GM21717 (cell line): Measurements from ENCODE around the gene EIF5B.
"Not testable (repeated sequence)": the region's sequence is repeated elsewhere in the genome, so short reads cannot be mapped to it uniquely, and the experiment has no call there.

Experiments used
- ATAC-seq: cut with Tn5 transposase; IDR thresholded peaks from one replicate; pipeline ENCODE4 v1.9.1; 2021; ENCODE audit warnings: mild to moderate bottlenecking, moderate library complexity; ENCODE audit not compliant: unreplicated experiment

Gene EIF5B

DNA sequence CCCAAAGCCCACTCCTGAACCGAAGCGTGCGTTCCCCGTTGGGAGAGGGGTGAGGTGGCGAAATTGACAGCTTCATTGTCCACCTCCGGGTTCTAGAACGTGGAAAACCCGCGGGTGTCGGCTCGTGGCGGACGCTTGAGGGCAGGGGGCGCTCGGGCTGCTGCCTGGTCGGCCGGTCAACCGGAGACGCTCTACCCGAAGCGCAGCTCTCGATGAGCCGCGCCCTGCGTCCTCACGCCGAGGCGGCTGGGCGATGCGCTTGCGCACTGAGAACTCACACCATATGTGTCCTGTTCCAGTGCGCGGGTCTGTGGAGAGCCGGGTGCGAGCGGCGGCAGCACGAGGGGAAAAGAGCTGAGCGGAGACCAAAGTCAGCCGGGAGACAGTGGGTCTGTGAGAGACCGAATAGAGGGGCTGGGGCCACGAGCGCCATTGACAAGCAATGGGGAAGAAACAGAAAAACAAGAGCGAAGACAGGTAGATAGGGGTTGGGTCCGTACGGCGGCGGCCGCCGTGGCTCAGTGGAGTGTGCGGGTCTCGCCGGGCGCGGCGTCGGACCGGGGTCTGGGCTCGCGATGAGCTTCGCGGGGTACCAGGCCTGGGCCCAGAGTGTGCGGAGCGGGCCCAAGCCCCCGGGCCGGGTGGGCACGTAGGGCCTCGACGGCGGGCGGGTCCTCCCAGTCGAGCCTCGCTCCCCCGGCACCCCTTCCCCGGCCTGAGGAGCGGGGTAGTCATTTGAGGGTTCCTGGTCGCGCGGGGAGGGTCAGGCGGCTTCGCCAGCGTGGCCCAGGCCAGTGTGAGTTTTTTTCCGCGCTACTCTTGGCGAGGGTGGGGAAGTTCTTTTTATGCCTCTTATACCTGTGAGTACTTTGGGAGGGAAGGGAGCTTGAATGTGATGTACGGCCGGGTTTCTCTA, at the start of gene EIF5B:
TSS of gene EIF5B (plus strand) at position 277 of the 916 bp plus-strand sequence. CDS start at position 443, 166 bp downstream.
- peak; percentile 54 for ATAC-seq

DNA sequence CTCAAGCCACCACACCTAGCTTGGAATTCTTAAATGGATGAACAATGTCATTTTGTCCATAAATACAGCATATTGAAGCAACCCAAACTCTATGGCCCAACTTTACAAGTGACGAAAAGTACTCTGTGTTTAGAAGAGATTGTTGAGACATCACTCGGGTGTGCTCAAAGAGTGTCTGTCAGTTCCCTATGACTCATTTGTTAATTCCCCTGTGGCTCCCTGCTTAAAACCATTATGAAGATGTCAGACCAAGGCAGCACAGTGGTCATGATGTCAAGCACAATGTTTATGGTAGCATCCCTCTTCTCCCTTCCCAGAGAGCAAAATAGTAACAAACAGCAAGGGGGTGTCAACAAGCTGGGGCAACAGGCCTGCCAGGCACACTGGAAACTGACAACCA, 39.2 kb upstream of the EIF5B start:
- no peak for ATAC-seq

- ATAC-seq: no peak
Observed at GRCh38 chr2:99299580-99299979, 37.6 kb upstream of the EIF5B start.

- not testable (repeated sequence) for ATAC-seq
Observed at GRCh38 chr2:99301097-99301496, 36.1 kb upstream of the EIF5B start, which contains the start of gene LYG1. LYG1 (minus strand) TSS chr2:99301197; CDS start chr2:99295670, 5,527 bp downstream.

GRCh38 chr2:99317161-99317872, 19.9 kb upstream of the EIF5B start:
- no peak for ATAC-seq

GRCh38 chr2:99317873-99318200, 19.4 kb upstream of the EIF5B start:
- not testable (repeated sequence) for ATAC-seq

DNA sequence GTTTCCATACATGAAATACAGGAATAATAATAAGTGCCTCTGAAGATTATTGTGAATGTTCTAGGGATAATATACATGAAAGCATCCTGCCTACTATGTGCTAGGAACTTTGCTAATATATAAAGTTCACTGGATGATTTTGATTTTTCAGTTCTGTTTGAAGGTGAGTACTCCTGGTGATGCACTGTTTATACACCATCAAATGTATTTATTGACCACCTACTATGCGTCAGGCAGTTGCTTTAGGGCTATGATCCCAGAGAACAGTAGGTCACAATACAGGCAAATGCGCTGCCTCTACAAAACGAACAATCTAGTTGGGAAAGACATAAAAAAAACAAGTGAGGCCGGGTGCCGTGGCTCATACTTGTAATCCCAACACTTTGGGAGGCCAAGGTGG, 11.8 kb upstream of the EIF5B start:
- ATAC-seq: no peak

- peak; percentile 66 for ATAC-seq
Observed at GRCh38 chr2:99335911-99336803, 1.0 kb upstream of the EIF5B start, which contains the start of gene TXNDC9. TXNDC9 (minus strand) TSS chr2:99336333; CDS start chr2:99333210, 3,123 bp downstream.

- ATAC-seq: peak; percentile 13
Observed at GRCh38 chr2:99336804-99337112, 431 bp upstream of the EIF5B start.

DNA sequence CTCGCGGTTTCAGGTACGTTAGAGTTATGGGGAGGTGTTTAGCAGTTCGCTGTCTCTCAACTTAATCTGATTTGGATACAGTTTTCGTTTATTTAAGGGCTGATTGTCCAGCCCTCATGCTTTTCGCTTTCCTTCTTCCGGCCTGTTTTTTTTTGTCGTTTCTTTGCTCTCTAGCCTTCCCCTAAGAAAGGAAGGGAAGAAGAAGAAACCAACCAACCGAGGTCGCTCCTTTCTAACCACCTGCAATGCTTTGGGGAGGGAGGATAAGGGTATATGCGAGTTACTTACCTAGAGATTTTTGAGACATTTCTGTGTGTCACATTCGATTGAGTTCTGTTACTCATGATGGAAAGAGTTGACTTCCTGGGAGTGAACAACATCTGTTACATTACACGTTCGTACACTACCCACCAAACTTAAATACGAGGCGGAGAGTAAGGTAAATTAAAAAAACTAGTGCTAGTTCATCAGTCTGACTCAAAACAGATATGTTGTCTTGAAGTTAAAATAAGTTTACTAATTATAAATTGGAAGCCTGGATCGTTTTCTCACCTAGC, 918 bp downstream of the EIF5B start:
- ATAC-seq: no peak

DNA sequence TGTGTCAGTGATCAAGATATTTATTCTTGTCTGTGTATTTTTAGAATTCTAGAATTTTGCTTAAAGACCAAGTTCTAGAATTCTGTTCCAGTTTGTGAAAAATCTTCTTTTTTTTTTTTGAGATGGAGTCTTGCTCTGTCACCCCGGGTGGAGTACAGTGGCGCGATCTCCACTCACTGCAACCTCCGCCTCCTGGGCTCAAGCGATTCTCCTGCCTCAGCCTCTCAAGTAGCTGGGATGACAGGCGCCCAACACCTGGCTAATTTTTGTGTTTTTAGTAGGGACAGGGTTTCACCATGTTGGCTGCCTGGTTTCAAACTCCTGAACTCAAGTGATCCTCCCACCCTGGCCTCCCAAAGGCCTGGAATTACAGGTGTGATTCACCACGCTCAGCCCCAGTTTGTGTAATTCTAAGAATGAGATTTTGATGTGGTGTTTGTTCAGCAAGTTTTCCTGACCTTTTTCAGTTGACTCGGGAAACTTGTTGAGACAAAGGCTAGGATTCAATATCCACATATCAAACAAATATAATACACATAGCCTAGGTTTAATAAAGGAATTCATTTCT, 3.6 kb downstream of the EIF5B start:
- no peak for ATAC-seq

DNA sequence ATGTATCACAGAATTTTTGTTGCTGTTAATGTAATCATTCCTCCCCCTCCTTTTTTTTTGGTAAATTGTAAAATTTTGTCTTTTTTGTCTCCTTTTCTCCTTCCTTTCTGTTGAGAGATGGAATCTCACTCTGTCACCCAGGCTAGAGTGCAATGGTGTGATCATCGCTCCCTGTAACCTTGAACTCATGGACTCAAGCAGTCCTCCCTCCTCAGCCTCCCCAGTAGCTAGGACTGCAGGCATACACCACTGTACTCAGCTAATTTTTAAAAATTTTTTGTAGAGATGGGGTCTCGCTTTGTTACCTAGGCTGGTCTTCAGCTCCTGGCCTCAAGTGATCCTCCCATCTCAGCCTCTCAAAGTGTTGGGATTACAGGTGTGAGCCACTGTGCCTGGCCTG, 5.3 kb downstream of the EIF5B start:
- no peak for ATAC-seq

DNA sequence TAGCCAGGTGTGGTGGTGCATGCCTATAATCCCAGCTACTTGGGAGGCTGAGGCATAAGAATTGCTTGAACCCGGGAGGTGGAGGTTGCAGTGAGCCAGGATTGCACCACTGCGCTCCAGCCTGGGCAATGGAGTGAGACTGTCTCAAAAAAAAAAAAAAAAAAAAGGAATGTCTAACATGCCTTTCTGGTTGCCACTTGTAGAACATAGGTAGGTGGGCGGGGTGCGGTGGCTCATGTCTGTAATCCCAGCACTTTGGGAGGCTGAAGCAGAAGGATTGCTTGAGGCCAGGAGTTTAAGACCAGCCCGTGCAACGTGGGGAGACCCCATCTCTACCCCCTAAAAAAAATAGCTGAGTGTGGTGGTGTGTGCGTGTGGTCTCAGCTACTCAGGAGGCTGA, 8.3 kb downstream of the EIF5B start:
- ATAC-seq: not testable (repeated sequence)

DNA sequence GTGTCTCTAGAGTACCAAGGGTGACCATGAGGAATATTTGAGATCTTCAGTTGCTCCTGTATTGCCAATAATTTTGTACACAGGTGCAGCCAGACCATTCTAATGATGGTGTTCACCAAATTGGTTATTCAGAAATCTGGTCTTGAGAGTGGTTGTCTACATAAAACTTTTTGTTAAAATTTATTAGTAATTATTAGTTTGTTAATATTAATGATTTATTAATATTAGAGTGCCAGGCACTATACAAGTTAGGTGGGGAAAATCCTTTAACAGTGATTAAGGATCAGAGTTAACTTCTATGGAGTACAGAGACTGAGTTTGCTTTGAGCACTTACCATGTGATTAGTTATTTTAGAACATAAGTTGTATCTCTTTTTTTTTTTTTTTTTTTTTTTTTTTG, 9.0 kb downstream of the EIF5B start:
- ATAC-seq: no peak

DNA sequence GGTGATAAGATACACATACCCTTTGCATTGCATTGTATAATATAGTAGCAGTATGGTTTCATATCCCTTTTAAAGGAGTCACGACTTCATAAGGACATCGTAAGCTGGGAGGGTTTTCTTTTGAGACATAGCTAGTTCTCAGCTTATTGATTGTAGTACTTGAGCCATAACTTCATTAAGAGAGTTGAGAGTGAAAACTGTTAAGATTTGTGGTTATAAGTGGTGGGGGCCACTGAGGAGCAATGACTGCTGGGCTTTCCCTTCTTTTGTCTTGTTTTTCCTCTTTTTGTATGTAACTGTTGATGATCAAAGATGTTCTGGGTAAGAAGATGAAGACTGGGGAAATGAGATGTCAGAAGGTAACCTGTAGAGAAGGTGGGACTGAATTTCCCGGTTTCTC, 11.0 kb downstream of the EIF5B start:
- peak; percentile 51 for ATAC-seq

GRCh38 chr2:99350194-99350593, 13.0 kb downstream of the EIF5B start:
- ATAC-seq: no peak

DNA sequence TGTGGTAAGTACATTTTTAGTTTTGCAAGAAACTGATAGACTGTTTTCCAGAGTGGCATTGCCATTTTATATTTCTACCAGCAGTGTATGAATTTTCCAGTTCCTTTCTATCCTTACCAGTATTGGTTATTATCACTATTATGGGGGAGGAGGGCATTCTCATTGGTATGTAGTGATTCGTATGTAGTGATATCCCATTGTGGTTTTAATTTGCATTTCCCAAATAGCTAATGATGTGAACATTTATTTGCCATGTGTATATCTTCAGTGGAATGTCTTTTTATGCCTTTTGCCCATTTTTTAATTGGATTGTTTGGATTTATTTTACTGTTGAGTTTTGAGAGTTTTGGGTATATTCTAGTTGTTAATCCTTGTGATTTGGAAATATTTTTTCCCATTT, 16.9 kb downstream of the EIF5B start:
- no peak for ATAC-seq

- ATAC-seq: not testable (repeated sequence)
Observed at GRCh38 chr2:99354825-99355224, 17.6 kb downstream of the EIF5B start.

DNA sequence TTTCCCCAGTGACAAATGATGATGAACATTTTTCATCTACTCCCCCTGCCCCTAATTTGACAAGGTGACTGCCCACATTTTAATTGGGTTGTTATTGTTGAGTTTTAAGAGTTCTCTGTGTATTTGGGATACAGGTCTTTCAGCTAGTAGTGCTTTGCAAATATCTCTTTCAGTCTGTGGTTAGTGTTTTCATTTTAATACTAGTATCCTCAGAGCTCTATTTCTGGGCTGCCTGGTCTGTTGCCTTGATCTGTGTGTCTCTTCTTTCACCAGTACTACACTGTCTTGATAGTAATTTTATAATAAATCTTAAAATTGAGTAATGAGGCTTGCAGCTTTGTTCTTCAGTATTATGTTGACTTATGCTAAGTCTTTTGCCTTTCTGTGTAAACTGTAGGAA, 19.7 kb downstream of the EIF5B start:
- no peak for ATAC-seq

DNA sequence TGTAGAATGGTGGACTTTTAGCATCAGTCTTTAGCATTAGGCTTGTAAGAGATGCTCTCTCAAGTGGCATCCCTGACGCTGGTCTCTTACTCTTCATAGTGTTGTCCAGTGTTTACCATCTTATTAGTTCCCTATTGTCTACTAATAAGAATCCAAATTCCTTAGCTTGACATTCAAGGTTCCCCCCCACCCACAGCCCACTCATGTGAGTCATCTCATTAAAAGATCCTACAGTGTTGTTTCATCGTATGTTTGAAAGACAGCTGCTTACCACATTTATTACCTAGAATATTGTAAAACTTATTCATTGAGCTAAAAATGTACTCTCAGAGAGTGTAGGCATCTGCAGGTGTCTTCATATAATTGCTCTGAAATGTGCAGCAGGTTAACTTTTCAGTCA, 28.5 kb downstream of the EIF5B start:
- no peak for ATAC-seq
